Liver (tissue), 9 donors: ENCODE data around the gene SAFB2. TPM values are rescaled to one million over a fixed set of nuclear protein-coding genes. Genes with fewer than 3 reads are reported as not detected.

ENCODE experiments used
- DNase-seq: peaks from one replicate; pipeline ENCODE4 v3.0.0-alpha.2; 2017; ENCODE audit warnings: low spot score
- H3K27ac ChIP-seq, 2 donors: one replicate each; pipeline ENCODE4 v1.7.0; 2013; ENCODE audit warnings: inconsistent platforms in 2 of 2, low read length in 2 of 2, control low read depth in 1 of 2, low read depth in 1 of 2, mild to moderate bottlenecking in 1 of 2
- H3K27me3 ChIP-seq, 4 donors: one replicate each; pipeline versions ENCODE4 v1.6.1 to v1.7.0; 2013; ENCODE audit warnings: low read length in 3 of 4, inconsistent platforms in 1 of 4, mild to moderate bottlenecking in 1 of 4, moderate library complexity in 1 of 4; ENCODE audit not compliant: control insufficient read depth in 4 of 4, insufficient read depth in 4 of 4
- H3K36me3 ChIP-seq, 4 donors: one replicate each; pipeline versions ENCODE4 v1.6.1 to v1.7.0; 2013; ENCODE audit warnings: low read length in 3 of 4, mild to moderate bottlenecking in 3 of 4, low read depth in 1 of 4, moderate library complexity in 1 of 4; ENCODE audit not compliant: control insufficient read depth in 4 of 4, insufficient read depth in 3 of 4
- H3K4me1 ChIP-seq, 4 donors: one replicate each; pipeline versions ENCODE4 v1.6.1 to v1.7.0; 2013; ENCODE audit warnings: low read length in 3 of 4, mild to moderate bottlenecking in 3 of 4, moderate library complexity in 1 of 4; ENCODE audit not compliant: control insufficient read depth in 4 of 4, insufficient read depth in 4 of 4
- H3K4me3 ChIP-seq, 3 donors: one replicate each; pipeline versions ENCODE4 v1.6.1 to v1.7.0; 2013; ENCODE audit warnings: low read length in 3 of 3, control low read depth in 1 of 3, low read depth in 1 of 3, mild to moderate bottlenecking in 1 of 3
- H3K9ac ChIP-seq, 2 donors: one replicate each; pipeline ENCODE4 v1.7.0; 2013; ENCODE audit warnings: low read length in 2 of 2, mild to moderate bottlenecking in 2 of 2, moderate library complexity in 2 of 2, control low read depth in 1 of 2, low read depth in 1 of 2
- H3K9me3 ChIP-seq, 4 donors: one replicate each; pipeline versions ENCODE4 v1.6.1 to v1.7.0; 2013; ENCODE audit warnings: low read length in 3 of 4; ENCODE audit not compliant: control insufficient read depth in 4 of 4
- EGR1 ChIP-seq, 2 donors: IDR thresholded peaks; 2 replicates each; pipeline ENCODE4 v1.6.1; 2016 to 2018; ENCODE audit warnings: antibody characterized with exemption in 2 of 2, low read depth in 2 of 2
- FOXA2 ChIP-seq: IDR thresholded peaks from 2 replicates; pipeline ENCODE4 v1.6.1; 2016; ENCODE audit warnings: antibody characterized with exemption
- GABPA ChIP-seq, 2 donors: IDR thresholded peaks in 1 of 2; conservative IDR thresholded peaks in 1 of 2; 2 replicates each; pipeline ENCODE4 v1.6.1; 2016; ENCODE audit warnings: antibody characterized with exemption in 2 of 2, mild to moderate bottlenecking in 1 of 2, moderate library complexity in 1 of 2
- HNF4A ChIP-seq, 2 donors: conservative IDR thresholded peaks; 2 replicates each; pipeline ENCODE4 v1.6.1; 2016; ENCODE audit warnings: antibody characterized with exemption in 2 of 2, mild to moderate bottlenecking in 2 of 2
- HNF4G ChIP-seq: IDR thresholded peaks from 2 replicates; pipeline ENCODE4 v1.6.1; 2016; ENCODE audit warnings: antibody characterized with exemption
- JUND ChIP-seq, 2 donors: IDR thresholded peaks; 2 replicates each; pipeline ENCODE4 v1.6.1; 2016; ENCODE audit warnings: antibody characterized with exemption in 2 of 2
- NR2F2 ChIP-seq: IDR thresholded peaks from 2 replicates; pipeline ENCODE4 v1.6.1; 2016; ENCODE audit warnings: antibody characterized with exemption
- RAD21 ChIP-seq, 2 donors: IDR thresholded peaks; 2 replicates each; pipeline ENCODE4 v1.6.1; 2016; ENCODE audit warnings: antibody characterized with exemption in 2 of 2, mild to moderate bottlenecking in 2 of 2
- RXRA ChIP-seq, 2 donors: IDR thresholded peaks; 2 replicates each; pipeline ENCODE4 v1.6.1; 2017 to 2018; ENCODE audit warnings: antibody characterized with exemption in 2 of 2, mild to moderate bottlenecking in 1 of 2
- SP1 ChIP-seq: IDR thresholded peaks from 2 replicates; pipeline ENCODE4 v1.6.1; 2018; ENCODE audit warnings: antibody characterized with exemption, mild to moderate bottlenecking
- TAF1 ChIP-seq: conservative IDR thresholded peaks from 2 replicates; pipeline ENCODE4 v1.6.1; 2016; ENCODE audit warnings: antibody characterized with exemption, mild to moderate bottlenecking
- YY1 ChIP-seq: IDR thresholded peaks from 2 replicates; pipeline ENCODE4 v1.6.1; 2016; ENCODE audit warnings: antibody characterized with exemption, mild to moderate bottlenecking
- WGBS: extraction: QIAGEN DNeasy Blood & Tissue Kit; methylation state at CpG from one replicate; pipeline ENCODE4 v1.1.7; 2013; 5-methylcytosine and 5-hydroxymethylcytosine counted together
- polyA plus RNA-seq, 2 donors: library from polyadenylated mRNA; stranded (reverse) in 1 of 2; unstranded in 1 of 2; fragments of 200-250 nt in 1 of 2; fragments of >200 nt in 1 of 2; fragmentation: Nextera tagmentation in 1 of 2; extraction: Ambion mirVana in 1 of 2; gene quantifications; one replicate each; pipeline versions ENCODE4 v1.2.1 to v1.2.3, GENCODE V29; 2013 to 2015
- total RNA-seq, 2 donors: library from RNA; depleted of rRNA; stranded (reverse); fragments of >200 nt; gene quantifications; one replicate each; pipeline ENCODE4 v1.2.3, GENCODE V29; 2014
- TF ChIP-seq, protein P1 (sequence below): IDR thresholded peaks from 2 replicates; pipeline ENCODE4 v1.6.1; 2016; ENCODE audit warnings: antibody characterized with exemption
- TF ChIP-seq, protein P2 (sequence below): IDR thresholded peaks from 2 replicates; pipeline ENCODE4 v1.6.1; 2016; ENCODE audit warnings: antibody characterized with exemption
- TF ChIP-seq, protein P3 (sequence below): IDR thresholded peaks from 2 replicates; pipeline ENCODE4 v1.6.1; 2016; ENCODE audit warnings: antibody characterized with exemption
- TF ChIP-seq, protein P4 (sequence below): fragments of 150-350 bp; IDR thresholded peaks from 2 replicates; pipeline ENCODE4 v1.5.1; 2017; ENCODE audit warnings: improper control_type of control experiment, low read depth, low read length; ENCODE audit not compliant: missing input control
- donor health status: healthy.
- donor health status: healthy.
- donor health status: healthy.
- donor health status: healthy.
- donor health status: healthy.

Gene SAFB2
- total and polyA plus RNA-seq, 4 donors = 18.7 to 57.8 (median 28.5) TPM

DNA sequence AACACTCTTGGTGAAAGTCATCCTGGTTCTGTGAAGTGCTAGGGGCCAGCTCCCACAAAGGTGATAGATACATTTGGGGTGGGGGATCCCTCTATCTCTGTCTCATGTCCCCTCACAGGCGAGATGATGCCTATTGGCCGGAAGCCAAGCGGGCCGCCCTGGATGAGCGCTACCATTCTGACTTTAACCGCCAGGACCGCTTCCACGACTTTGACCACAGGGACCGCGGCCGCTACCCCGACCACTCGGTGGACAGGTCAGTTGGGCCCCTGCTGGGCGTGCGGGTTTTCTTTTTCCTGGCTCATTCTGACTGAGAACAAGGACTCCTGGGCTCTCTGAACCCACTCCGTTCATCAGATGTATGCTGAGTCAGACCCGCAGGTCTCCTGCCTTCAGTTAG, 41.3 kb upstream of the SAFB2 start (continued):
- TF ChIP-seq, protein P1, sequence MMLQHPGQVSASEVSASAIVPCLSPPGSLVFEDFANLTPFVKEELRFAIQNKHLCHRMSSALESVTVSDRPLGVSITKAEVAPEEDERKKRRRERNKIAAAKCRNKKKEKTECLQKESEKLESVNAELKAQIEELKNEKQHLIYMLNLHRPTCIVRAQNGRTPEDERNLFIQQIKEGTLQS = no peak
- TF ChIP-seq, protein P2, sequence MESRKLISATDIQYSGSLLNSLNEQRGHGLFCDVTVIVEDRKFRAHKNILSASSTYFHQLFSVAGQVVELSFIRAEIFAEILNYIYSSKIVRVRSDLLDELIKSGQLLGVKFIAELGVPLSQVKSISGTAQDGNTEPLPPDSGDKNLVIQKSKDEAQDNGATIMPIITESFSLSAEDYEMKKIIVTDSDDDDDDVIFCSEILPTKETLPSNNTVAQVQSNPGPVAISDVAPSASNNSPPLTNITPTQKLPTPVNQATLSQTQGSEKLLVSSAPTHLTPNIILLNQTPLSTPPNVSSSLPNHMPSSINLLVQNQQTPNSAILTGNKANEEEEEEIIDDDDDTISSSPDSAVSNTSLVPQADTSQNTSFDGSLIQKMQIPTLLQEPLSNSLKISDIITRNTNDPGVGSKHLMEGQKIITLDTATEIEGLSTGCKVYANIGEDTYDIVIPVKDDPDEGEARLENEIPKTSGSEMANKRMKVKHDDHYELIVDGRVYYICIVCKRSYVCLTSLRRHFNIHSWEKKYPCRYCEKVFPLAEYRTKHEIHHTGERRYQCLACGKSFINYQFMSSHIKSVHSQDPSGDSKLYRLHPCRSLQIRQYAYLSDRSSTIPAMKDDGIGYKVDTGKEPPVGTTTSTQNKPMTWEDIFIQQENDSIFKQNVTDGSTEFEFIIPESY = no peak
- no peak for TF ChIP-seq HNF4G
- TF ChIP-seq JUND (IDR thresholded peaks at IDR 0.05) = no peak

DNA sequence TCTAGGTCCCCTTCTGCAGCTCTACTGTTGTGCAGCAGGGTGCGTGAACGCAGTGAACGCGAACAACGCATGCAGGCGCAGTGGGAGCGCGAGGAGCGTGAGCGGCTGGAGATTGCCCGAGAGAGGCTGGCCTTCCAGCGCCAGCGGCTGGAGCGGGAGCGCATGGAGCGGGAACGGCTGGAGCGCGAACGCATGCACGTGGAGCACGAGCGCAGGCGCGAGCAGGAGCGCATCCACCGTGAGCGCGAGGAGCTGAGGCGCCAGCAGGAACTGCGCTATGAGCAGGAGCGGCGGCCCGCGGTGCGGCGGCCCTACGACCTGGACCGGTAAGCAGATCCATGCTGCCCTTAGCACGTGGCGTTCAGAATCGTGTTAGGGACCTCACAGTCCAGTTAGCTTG, 38.9 kb upstream of the SAFB2 start:
- no peak for DNase-seq

DNA sequence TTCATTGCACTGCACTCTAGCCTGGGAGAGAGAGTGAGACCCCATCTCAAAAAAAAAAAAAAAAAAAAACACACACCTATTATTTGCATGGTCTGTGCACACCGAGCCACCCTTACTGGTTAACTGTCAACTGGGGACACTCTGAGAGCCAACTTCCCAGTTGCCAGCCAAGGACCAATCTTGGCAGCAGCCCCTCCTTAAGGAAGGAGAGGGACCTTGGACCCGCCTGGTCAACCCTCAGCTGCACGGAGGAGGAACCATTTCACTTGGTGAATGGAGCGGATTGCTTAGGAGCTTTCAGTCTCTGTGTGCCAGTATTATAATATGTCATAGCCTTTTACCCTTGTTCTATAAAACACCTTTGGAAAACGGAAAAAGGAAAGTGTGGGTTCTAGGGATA, 32.8 kb upstream of the SAFB2 start:
- H3K36me3 ChIP-seq = peaks cover 21 to 77% (median 61%) of the 10 kb centered on the region in 4 donors
- H3K27me3 ChIP-seq = no peaks in the 10 kb centered on the region
- H3K27ac ChIP-seq = no peak overlapping the region
- no peaks in the 10 kb centered on the region for H3K9me3 ChIP-seq
- H3K4me3 ChIP-seq = no peak overlapping the region
- no peak for DNase-seq
- H3K4me1 ChIP-seq = no peaks in the 10 kb centered on the region
- no peak for TF ChIP-seq FOXA2
- TF ChIP-seq, protein P3, sequence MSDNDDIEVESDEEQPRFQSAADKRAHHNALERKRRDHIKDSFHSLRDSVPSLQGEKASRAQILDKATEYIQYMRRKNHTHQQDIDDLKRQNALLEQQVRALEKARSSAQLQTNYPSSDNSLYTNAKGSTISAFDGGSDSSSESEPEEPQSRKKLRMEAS = no peak
- no peak for TF ChIP-seq JUND (IDR thresholded peaks at IDR 0.05)
- TF ChIP-seq SP1 = no peak
- TF ChIP-seq RAD21 (IDR thresholded peaks at IDR 0.05) = no peak
- TF ChIP-seq NR2F2 = no peak
- no peak for TF ChIP-seq RXRA (IDR thresholded peaks at IDR 0.05)
- no peak for TF ChIP-seq HNF4G
- no peak for TF ChIP-seq YY1
- 90% methylated on average over 5 of the region's 5 CpGs for WGBS
- no peak overlapping the region for H3K9ac ChIP-seq

More for the DNA sequence above, 38.9 kb upstream of the SAFB2 start:
- Histone ChIP-seq H3K9me3 (no peaks in the 10 kb centered on the region), H3K4me3 (no peak overlapping the region), H3K9ac (no peak overlapping the region), H3K36me3 (peaks cover 22 to 82% (median 58%) of the 10 kb centered on the region in 4 donors), H3K27ac (no peak overlapping the region), H3K4me1 (peaks cover 2 to 21% (median 13%) of the 10 kb centered on the region in 4 donors), H3K27me3 (no peaks in the 10 kb centered on the region)
- 98% methylated on average over 42 of the region's 42 CpGs for WGBS
- TF ChIP-seq HNF4A (conservative IDR thresholded peaks at IDR 0.05) (no peak), EGR1 (IDR thresholded peaks at IDR 0.05; ENCODE audit: low read depth in 2 of 2) (no peak), RXRA (IDR thresholded peaks at IDR 0.05) (no peak), GABPA (IDR thresholded peaks at IDR 0.05 in 1 of 2, conservative IDR thresholded peaks at IDR 0.05 in 1 of 2) (no peak), SP1 (no peak), RAD21 (IDR thresholded peaks at IDR 0.05) (no peak), JUND (IDR thresholded peaks at IDR 0.05) (no peak), NR2F2 (no peak), HNF4G (no peak), TAF1 (no peak), FOXA2 (no peak)
- TF ChIP-seq, protein P1 = no peak
- TF ChIP-seq, protein P3 = no peak
- TF ChIP-seq, protein P4, sequence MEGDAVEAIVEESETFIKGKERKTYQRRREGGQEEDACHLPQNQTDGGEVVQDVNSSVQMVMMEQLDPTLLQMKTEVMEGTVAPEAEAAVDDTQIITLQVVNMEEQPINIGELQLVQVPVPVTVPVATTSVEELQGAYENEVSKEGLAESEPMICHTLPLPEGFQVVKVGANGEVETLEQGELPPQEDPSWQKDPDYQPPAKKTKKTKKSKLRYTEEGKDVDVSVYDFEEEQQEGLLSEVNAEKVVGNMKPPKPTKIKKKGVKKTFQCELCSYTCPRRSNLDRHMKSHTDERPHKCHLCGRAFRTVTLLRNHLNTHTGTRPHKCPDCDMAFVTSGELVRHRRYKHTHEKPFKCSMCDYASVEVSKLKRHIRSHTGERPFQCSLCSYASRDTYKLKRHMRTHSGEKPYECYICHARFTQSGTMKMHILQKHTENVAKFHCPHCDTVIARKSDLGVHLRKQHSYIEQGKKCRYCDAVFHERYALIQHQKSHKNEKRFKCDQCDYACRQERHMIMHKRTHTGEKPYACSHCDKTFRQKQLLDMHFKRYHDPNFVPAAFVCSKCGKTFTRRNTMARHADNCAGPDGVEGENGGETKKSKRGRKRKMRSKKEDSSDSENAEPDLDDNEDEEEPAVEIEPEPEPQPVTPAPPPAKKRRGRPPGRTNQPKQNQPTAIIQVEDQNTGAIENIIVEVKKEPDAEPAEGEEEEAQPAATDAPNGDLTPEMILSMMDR = no peak
